Kidney (tissue), 14 donors: Measurements from ENCODE around the gene PRKN. TPM values are rescaled to one million over a fixed set of nuclear protein-coding genes. Genes with fewer than 3 reads are reported as not detected.

Experiments
- DNase-seq, 5 donors: peaks; one replicate each; pipeline ENCODE4 v3.0.0-alpha.2; 2013 to 2020
- FAIRE-seq: peaks from 2 replicates; lab custom pipeline; 2012; peaks lifted over from hg19 to GRCh38; lab: Jason Lieb, UNC
- H3K27ac ChIP-seq, 2 donors: one replicate each; pipeline ENCODE4 v1.7.0; 2013; ENCODE audit warnings: low read depth in 2 of 2, low read length in 2 of 2, inconsistent platforms in 1 of 2
- H3K27me3 ChIP-seq: one replicate; pipeline ENCODE4 v1.7.1; 2013; ENCODE audit warnings: low read length, inconsistent platforms; ENCODE audit not compliant: control insufficient read depth, insufficient read depth
- H3K36me3 ChIP-seq, 3 donors: one replicate each; pipeline versions ENCODE4 v1.7.0 to v1.7.1; 2013; ENCODE audit warnings: low read length in 3 of 3, control low read depth in 1 of 3, inconsistent platforms in 1 of 3; ENCODE audit not compliant: insufficient read depth in 3 of 3, control insufficient read depth in 2 of 3
- H3K4me1 ChIP-seq, 3 donors: one replicate each; pipeline versions ENCODE4 v1.7.0 to v1.7.1; 2013; ENCODE audit warnings: low read length in 3 of 3, inconsistent platforms in 1 of 3, low read depth in 1 of 3; ENCODE audit not compliant: control insufficient read depth in 2 of 3, insufficient read depth in 2 of 3
- H3K4me3 ChIP-seq, 3 donors: one replicate each; pipeline versions ENCODE4 v1.7.0 to v1.8.1; 2013; ENCODE audit warnings: low read length in 3 of 3, control low read depth in 1 of 3, inconsistent platforms in 1 of 3
- H3K9ac ChIP-seq, 3 donors: one replicate each; pipeline versions ENCODE4 v1.7.0 to v1.7.1; 2013; ENCODE audit warnings: low read length in 3 of 3, control low read depth in 1 of 3, inconsistent platforms in 1 of 3
- H3K9me3 ChIP-seq, 3 donors: one replicate each; pipeline versions ENCODE4 v1.7.0 to v1.7.1; 2013; ENCODE audit warnings: low read length in 3 of 3, control low read depth in 1 of 3, inconsistent platforms in 1 of 3; ENCODE audit not compliant: control insufficient read depth in 2 of 3, insufficient read depth in 1 of 3
- intact Hi-C: fragments of 100-400 bp; cut with DNase I; formaldehyde crosslinking; loops from one replicate; pipeline ENCODE4 v1.11.1; 2022
- polyA plus RNA-seq: library from polyadenylated mRNA; stranded (reverse); fragments of 350-450 nt; fragmentation: Illumina TruSeq; extraction: RNeasy Lipid Tissue Mini Kit (QIAGEN cat#74804); gene quantifications from one replicate; pipeline ENCODE4 v1.2.3, GENCODE V29; 2014; ENCODE audit warnings: low read depth, low replicate concordance; ENCODE audit not compliant: insufficient read depth
- total RNA-seq: library from RNA; stranded (reverse); fragmentation: NEBNext Ultra II Directional; extraction: Animal tissue kit (Norgen Biotek cat#: 25700); gene quantifications from one replicate; pipeline ENCODE4 v1.2.1, GENCODE V29; 2021
- TF ChIP-seq, protein P1 (sequence below): IDR thresholded peaks from 3 replicates; pipeline ENCODE4 v1.5.1; 2012; ENCODE audit warnings: mild to moderate bottlenecking, moderate library complexity, borderline replicate concordance; ENCODE audit not compliant: insufficient read depth; ENCODE audit errors: extremely low read depth
- donor health status: control.
- donor health status: control.
- donor health status: control.
- donor health status: control.
- donor health status: control.
- donor health status: DM: yes; HTN: yes; CAD: no.
- donor health status: Normal renal cell carcinoma (clear cell type).

PRKN gene
- total and polyA plus RNA-seq, 2 donors from 2014 or later: 8.6 to 10.4 TPM

DNA sequence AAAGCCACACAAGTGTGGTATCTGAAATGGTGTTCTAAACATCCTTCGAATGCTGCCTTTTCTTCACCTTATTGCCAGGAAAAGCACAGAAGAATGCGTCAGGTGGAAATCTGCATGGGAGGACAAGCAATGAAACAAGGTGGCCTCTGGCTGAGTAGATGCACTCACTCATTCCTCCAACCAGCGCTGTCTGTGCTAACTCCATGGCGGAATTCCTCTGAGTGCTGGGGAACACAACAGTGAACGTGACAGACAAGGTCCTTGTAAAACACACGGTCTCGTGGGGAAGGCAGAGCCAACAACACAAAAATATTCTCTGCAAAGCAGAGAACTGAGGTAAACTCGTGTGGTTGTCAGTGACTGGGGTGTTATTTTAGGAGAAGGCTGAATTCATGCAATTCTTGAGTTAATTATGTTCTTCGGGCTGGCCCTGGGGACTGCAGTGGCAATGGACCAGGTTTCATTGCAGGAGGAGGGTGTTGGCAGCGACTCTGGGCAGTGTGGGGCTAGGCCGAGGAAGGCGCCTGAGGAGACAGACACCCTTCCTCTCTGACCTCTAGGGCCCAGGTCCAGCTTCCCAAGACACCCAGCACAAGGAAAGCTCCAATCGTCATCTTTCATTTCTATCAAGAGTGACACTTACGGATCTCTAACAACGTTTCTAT lies 339.7 kb downstream of the PRKN start:
- Histone ChIP-seq H3K9me3 (no peaks in the 10 kb centered on the region), H3K36me3 (no peaks in the 10 kb centered on the region), H3K9ac (no peak overlapping the region), H3K4me3 (no peak overlapping the region), H3K27ac (peak overlapping the region; percentile 2 to 23), H3K4me1 (peaks cover 0 to 7% (median 4%) of the 10 kb centered on the region in 3 donors), H3K27me3 (no peaks in the 10 kb centered on the region)
- intact Hi-C loops: no loop called here
- peak in 2 of 5 donors; percentile 24 to 58 for DNase-seq
- TF ChIP-seq, protein P1, sequence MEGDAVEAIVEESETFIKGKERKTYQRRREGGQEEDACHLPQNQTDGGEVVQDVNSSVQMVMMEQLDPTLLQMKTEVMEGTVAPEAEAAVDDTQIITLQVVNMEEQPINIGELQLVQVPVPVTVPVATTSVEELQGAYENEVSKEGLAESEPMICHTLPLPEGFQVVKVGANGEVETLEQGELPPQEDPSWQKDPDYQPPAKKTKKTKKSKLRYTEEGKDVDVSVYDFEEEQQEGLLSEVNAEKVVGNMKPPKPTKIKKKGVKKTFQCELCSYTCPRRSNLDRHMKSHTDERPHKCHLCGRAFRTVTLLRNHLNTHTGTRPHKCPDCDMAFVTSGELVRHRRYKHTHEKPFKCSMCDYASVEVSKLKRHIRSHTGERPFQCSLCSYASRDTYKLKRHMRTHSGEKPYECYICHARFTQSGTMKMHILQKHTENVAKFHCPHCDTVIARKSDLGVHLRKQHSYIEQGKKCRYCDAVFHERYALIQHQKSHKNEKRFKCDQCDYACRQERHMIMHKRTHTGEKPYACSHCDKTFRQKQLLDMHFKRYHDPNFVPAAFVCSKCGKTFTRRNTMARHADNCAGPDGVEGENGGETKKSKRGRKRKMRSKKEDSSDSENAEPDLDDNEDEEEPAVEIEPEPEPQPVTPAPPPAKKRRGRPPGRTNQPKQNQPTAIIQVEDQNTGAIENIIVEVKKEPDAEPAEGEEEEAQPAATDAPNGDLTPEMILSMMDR: no peak
- no peak for FAIRE-seq

DNA sequence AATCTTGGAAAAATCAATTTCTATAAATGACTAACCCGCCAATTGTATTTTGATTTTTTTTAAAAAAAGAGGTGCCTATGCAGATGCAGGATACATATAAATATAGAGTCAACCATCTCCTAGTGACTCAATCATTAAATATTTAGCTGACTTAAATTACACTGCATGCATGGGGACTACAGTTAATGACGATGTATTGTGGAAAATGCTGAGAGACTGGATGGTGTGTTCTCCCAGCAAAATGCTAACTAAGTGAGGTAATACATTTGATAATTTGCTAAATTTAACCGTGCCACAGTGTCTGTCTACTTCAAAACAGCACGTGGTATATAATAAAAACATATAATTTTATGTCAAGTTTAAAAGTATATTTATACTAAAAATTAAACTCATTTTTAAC lies 341.6 kb downstream of the PRKN start:
- no peak for FAIRE-seq
- DNase-seq: no peak
- Histone ChIP-seq H3K4me3 (no peak overlapping the region), H3K27me3 (no peaks in the 10 kb centered on the region), H3K9me3 (no peaks in the 10 kb centered on the region), H3K36me3 (no peaks in the 10 kb centered on the region), H3K9ac (no peak overlapping the region), H3K27ac (no peak overlapping the region), H3K4me1 (peaks cover 0 to 7% (median 4%) of the 10 kb centered on the region in 3 donors)
- TF ChIP-seq, protein P1: no peak
- intact Hi-C loops: no loop called here

DNA sequence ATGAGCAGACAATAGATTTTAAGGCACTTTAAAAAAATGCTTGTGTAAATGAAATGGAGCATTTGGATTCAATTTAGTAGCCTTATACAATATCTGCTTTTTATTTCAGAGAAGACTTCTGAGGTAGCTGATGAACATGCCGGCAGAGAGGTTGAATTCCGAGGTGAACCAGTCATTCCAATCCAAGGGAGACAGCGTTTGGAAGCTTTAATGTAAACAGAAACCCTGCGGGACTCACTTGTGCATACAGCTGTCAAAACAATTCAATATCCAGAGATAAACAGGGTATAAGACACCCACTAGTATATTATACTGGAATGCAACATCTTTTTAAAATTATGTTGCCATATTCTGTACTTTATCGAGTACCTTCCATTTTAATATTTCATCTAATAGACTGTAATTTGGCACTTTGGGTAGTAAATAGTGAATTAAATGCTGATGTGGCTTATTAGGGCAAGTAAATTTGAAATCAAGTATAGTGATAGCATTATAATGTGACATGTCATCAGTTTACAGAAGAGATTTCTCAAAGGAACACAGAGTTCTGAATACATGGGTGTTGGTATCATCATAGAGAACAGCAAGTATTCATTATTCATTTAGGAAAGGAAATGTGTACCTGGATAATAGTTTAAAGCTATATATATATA lies 347.7 kb downstream of the PRKN start:
- Histone ChIP-seq H3K9ac (no peak overlapping the region), H3K4me1 (peaks cover 0 to 5% (median 0%) of the 10 kb centered on the region in 3 donors), H3K4me3 (no peak overlapping the region), H3K27me3 (no peaks in the 10 kb centered on the region), H3K36me3 (no peaks in the 10 kb centered on the region), H3K27ac (no peak overlapping the region), H3K9me3 (no peaks in the 10 kb centered on the region)
- FAIRE-seq (no peak), DNase-seq (no peak)
- TF ChIP-seq, protein P1: no peak
- intact Hi-C loops: no loop called here
